ENCODE data around the gene FOXE1.

DNA sequence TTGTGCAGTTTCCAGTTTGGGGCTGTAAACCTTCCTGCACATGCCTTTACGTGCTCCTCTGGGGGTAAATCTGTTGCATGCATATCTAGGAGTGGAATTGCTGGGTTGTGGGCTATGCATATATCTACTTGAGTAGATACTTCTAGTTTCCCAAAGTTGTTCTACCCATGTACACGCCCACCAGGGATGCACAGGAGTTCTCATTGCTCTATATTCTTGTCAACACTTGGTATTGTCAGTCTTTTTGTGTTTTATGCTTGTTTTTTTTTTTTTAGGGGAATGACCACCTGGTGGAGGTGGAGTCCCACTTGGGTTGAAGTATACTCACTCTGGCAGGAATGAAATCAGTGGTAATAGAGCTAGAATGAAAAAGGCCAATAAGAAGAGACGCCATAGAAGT, 23.0 kb downstream of the FOXE1 start:
- no peak for TF ChIP-seq CTCF (IDR thresholded peaks at IDR 0.05)
- no peak for TF ChIP-seq POLR2A (IDR thresholded peaks at IDR 0.05)
